ENCODE results near the gene CIZ1. TPM values are rescaled to one million over a fixed set of nuclear protein-coding genes. Genes with fewer than 3 reads are reported as not detected.

The CIZ1 gene
- total and polyA plus RNA-seq, 9 of the 15 experiments (the other 6 are each of a cell fraction or from before 2014, with no cell fraction given) = 6.6 to 329 (median 87.8) TPM

- TF ChIP-seq HMGN3 (IDR thresholded peaks at IDR 0.05; ENCODE audit: borderline replicate concordance, extremely low read depth, insufficient read length, low read depth, low read length) (no peak), ZNF644 (tag; IDR thresholded peaks at IDR 0.05; ENCODE audit: low read depth) (no peak), ID3 (CRISPR knock-in tag; IDR thresholded peaks at IDR 0.05) (no peak), ID3 (tag; IDR thresholded peaks at IDR 0.05) (peak; percentile 83; the same call in 1 of the 2 replicates), POLR2A (conservative IDR thresholded peaks at IDR 0.05) (no peak), ZNF699 (CRISPR knock-in tag; IDR thresholded peaks at IDR 0.05; ENCODE audit: insufficient replicate concordance) (no peak), ATF7 (IDR thresholded peaks at IDR 0.05) (peak; percentile 68), NFRKB (IDR thresholded peaks at IDR 0.05; ENCODE audit: low read depth) (peak; percentile 50; the same call in 1 of the 2 replicates), MTA1 (IDR thresholded peaks at IDR 0.05; ENCODE audit: borderline replicate concordance) (0 out of 2 replicates have a peak, but pooled peaks have one; percentile 63), HDAC2 (IDR thresholded peaks at IDR 0.05) (peak; percentile 79; the same call in 1 of the 2 replicates), E2F4 (CRISPR knock-in tag; IDR thresholded peaks at IDR 0.05; ENCODE audit: low read depth) (no peak), HMG20A (CRISPR knock-in tag; conservative IDR thresholded peaks at IDR 0.05) (no peak), ZFP30 (CRISPR knock-in tag; IDR thresholded peaks at IDR 0.05; ENCODE audit: borderline replicate concordance) (no peak), FOXP1 (CRISPR knock-in tag; IDR thresholded peaks at IDR 0.05) (no peak), ZNF436 (CRISPR knock-in tag; IDR thresholded peaks at IDR 0.05) (no peak), NUFIP1 (IDR thresholded peaks at IDR 0.05; ENCODE audit: partially characterized antibody) (no peak), TEAD2 (tag; IDR thresholded peaks at IDR 0.05) (no peak), ETS2 (tag; IDR thresholded peaks at IDR 0.05; ENCODE audit: borderline replicate concordance, poor library complexity, severe bottlenecking) (no peak), ZBTB2 (IDR thresholded peaks at IDR 0.05) (peak; percentile 75; the same call in 1 of the 2 replicates), L3MBTL2 (IDR thresholded peaks at IDR 0.05) (peak; percentile 75), U2AF1 (optimal IDR thresholded peaks at IDR 0.05; ENCODE audit: low read depth, low read length) (no peak)
Observed at GRCh38 chr9:128203707-128204551, 12.6 kb upstream of the CIZ1 start (continued).

All from K562 (cell line).